ENCODE results near the gene SERPINA10. TPM values are rescaled to one million over a fixed set of nuclear protein-coding genes. Genes with fewer than 3 reads are reported as not detected.

SERPINA10 gene
- total and polyA plus RNA-seq, 11 donors: not detected

DNA sequence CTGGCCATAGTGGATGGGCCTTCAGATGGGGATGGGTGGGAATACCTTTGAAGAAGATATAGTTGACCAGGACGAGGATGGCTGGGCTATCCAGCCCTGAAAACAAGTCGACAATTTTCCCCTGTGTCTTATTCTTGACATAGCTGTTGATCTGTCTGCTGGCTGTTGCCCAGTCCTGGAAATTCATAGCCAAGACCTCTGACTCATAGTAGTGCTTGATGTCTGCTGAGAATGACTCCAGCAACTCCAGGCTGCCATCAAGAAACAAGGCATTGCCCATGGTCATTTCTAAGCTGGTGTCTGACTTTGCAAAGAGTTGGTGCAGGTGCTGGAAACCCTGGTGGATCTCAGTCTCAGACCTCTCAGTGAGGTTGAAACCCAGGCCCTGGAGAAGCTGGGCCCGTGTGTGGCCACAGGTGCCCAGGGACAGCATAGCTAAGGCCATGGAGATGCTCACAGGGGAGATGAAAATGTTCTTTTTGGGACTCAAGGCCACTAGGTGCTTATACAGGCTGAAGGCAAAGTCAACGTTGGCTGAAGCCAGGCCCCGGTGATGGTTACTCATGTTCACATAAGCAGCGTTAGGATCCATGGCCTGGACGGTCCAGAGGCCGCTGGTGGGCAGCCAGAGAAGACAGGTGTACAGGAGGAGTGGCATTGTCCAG is 21.1 kb upstream of the SERPINA10 start:
- H3K27me3 ChIP-seq: no peaks in the 10 kb centered on the region
- H3K4me3 ChIP-seq: no peak overlapping the region
- 76 to 83% (median 79%) methylated on average over 8 of the region's 8 CpGs for WGBS, 4 donors
- no peak for ATAC-seq
- DNase-seq: no peak
- peaks cover 0 to 18% (median 0%) of the 10 kb centered on the region in 12 donors for H3K9me3 ChIP-seq
- TF ChIP-seq, protein P1, sequence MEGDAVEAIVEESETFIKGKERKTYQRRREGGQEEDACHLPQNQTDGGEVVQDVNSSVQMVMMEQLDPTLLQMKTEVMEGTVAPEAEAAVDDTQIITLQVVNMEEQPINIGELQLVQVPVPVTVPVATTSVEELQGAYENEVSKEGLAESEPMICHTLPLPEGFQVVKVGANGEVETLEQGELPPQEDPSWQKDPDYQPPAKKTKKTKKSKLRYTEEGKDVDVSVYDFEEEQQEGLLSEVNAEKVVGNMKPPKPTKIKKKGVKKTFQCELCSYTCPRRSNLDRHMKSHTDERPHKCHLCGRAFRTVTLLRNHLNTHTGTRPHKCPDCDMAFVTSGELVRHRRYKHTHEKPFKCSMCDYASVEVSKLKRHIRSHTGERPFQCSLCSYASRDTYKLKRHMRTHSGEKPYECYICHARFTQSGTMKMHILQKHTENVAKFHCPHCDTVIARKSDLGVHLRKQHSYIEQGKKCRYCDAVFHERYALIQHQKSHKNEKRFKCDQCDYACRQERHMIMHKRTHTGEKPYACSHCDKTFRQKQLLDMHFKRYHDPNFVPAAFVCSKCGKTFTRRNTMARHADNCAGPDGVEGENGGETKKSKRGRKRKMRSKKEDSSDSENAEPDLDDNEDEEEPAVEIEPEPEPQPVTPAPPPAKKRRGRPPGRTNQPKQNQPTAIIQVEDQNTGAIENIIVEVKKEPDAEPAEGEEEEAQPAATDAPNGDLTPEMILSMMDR (IDR thresholded peaks at IDR 0.05): no peak
- TF ChIP-seq POLR2A (IDR thresholded peaks at IDR 0.05): no peak
- H3K27ac ChIP-seq: no peak overlapping the region
- no peaks in the 10 kb centered on the region for H3K36me3 ChIP-seq
- no peaks in the 10 kb centered on the region for H3K4me1 ChIP-seq
- intact Hi-C loops (cut with DNase I): no loop called here

DNA sequence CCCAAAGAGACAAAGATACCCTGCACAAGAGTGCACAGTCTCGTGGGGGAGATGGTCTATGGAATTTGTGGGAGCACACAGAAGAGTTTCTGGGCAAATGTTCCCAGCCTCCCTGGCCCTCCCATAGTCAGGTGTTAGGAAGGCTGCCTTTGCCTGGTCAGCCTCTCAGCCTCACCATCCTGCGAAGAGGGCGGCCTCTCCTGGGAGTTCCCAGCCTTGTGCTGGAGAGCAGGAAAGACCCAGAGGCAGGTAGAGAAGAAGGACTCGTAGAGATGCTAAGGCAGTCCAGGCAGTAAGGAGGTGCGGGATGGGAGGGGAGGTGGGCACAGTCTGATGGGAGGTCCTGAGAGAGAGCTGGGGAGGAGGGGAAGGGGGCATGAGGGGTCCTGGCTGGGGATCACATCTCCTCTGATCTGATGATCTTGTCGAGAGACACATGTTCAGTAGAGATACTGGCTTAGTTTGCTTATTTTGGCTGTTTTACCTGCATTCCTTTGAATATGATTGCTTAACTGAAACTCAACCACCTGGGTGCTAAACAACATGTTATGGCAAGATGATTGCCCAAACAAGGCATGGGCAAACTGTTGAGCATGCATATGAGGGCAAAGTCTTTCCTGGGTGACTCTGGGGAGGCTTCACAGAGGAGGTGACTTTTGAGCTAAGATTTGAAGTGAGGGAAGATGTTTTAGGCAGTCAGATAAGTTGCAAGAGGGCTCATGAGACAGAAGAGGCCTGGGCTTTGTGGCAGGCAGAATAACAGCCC is 19.6 kb upstream of the SERPINA10 start:
- no peak overlapping the region for H3K4me3 ChIP-seq
- no peaks in the 10 kb centered on the region for H3K27me3 ChIP-seq
- H3K9me3 ChIP-seq: peaks cover 0 to 13% (median under 1%) of the 10 kb centered on the region in 12 donors
- ATAC-seq (no peak), DNase-seq (no peak)
- H3K4me1 ChIP-seq: no peaks in the 10 kb centered on the region
- 72 to 81% (median 78%) methylated on average over 6 of the region's 6 CpGs for WGBS, 4 donors
- TF ChIP-seq, protein P1 (IDR thresholded peaks at IDR 0.05): no peak
- no peak for TF ChIP-seq POLR2A (IDR thresholded peaks at IDR 0.05)
- no peak overlapping the region for H3K27ac ChIP-seq
- H3K36me3 ChIP-seq: no peaks in the 10 kb centered on the region
- intact Hi-C loops (cut with DNase I): no loop called here

DNA sequence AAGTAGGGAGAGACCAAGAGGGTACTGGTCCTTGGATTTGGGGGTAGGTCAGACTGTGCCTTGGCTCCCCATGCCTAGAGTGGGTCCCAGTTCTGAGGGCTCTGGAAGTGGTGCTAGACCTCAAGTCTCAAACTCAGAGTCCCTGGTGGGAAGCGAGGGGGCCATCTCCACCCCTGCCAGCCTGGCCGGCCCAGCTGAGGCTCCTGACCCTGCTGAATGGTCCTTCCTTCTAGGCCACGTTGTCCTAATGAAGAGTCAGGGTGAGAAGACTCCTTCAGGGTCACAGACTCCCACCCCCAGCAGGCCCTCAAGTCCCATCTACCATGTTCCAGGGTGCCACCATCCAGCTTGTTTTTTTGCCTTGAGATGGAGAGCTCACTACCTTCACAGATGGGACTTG is 17.2 kb upstream of the SERPINA10 start:
- 25 to 75% (median 68%) methylated on average over 1 to 3 of the region's 3 CpGs for WGBS, 4 donors
- no peak overlapping the region for H3K27ac ChIP-seq
- no peaks in the 10 kb centered on the region for H3K36me3 ChIP-seq
- DNase-seq (no peak), ATAC-seq (no peak)
- H3K9me3 ChIP-seq: peaks cover 0 to 17% (median 6%) of the 10 kb centered on the region in 12 donors
- intact Hi-C loops (cut with DNase I): no loop called here
- H3K4me1 ChIP-seq: no peaks in the 10 kb centered on the region
- peaks cover 0 to 7% (median 0%) of the 10 kb centered on the region in 9 donors for H3K27me3 ChIP-seq
- H3K4me3 ChIP-seq: no peak overlapping the region
- TF ChIP-seq POLR2A (IDR thresholded peaks at IDR 0.05): no peak
- TF ChIP-seq, protein P1 (IDR thresholded peaks at IDR 0.05): no peak

DNA sequence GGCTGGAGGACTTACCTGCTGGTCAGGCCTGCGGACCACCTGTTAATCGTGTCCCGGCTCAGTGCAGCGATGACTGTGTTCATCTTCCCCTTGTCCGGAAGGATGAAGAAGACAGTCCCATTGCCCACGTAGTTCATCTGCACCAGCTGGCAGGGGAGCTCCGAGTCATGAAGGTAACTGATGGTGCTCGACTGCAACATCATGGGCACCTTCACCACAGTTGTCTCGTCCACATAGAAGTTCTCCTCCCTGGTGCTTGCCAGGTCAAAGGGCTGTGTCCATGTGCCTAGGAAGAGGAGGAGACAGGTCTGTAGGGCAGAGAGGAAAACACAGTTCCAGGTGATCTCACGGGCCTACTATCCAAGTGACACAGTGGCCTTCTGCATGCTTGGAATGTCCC is 16.7 kb upstream of the SERPINA10 start:
- no peak overlapping the region for H3K27ac ChIP-seq
- H3K4me3 ChIP-seq: no peak overlapping the region
- intact Hi-C loops (cut with DNase I): no loop called here
- ATAC-seq: no peak
- no peaks in the 10 kb centered on the region for H3K4me1 ChIP-seq
- 81 to 90% (median 84%) methylated on average over 10 of the region's 10 CpGs for WGBS, 4 donors
- peaks cover 0 to 11% (median 0%) of the 10 kb centered on the region in 9 donors for H3K27me3 ChIP-seq
- peaks cover 0 to 17% (median 6%) of the 10 kb centered on the region in 12 donors for H3K9me3 ChIP-seq
- no peak for DNase-seq
- no peak for TF ChIP-seq POLR2A (IDR thresholded peaks at IDR 0.05)
- TF ChIP-seq, protein P1 (IDR thresholded peaks at IDR 0.05): no peak
- H3K36me3 ChIP-seq: no peaks in the 10 kb centered on the region

Measured in heart left ventricle (tissue), 16 donors.